ENCODE results near the gene ATG9B.

ATG9B gene

DNA sequence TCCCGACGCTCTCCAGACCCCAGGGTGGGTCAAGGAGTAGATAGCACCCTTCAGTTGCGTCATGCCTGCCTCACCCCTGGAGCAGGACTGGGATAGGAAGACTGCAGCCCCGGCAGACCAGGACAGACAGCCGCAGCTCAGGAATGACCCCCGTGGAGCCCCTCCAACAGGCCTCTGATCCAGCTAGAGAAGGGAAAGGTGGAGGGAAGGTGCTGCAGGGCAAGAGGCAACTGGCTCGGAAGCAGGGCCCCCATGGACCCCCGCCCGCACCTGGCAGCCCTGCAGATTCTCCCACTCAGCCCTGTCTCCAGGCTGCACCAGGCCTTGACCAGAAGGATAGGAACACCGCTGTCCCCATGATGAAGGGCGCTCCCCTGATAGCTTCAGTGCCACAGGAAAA is 53.9 kb downstream of the ATG9B start:
- peaks cover 0 to 18% (median 13%) of the 10 kb centered on the region in 4 experiments for H3K4me1 ChIP-seq (ENCODE audit: control extremely low read depth in 1 of 4, control insufficient read depth in 4 of 4, insufficient read depth in 4 of 4, low read length in 3 of 4)
- no peak overlapping the region for H3K27ac ChIP-seq (ENCODE audit: insufficient read depth in 1 of 2, low read depth in 1 of 2, low read length in 2 of 2, poor library complexity in 1 of 2, severe bottlenecking in 2 of 2)
- 89% methylated on average over 11 of the region's 11 CpGs for WGBS (ENCODE audit: insufficient coverage)
- CTCF ChIA-PET = interaction anchor here (1.3 to 15.2 kb wide), 6 partner anchors 8 to 72 kb away, joined by 3 to 215 read pairs (median 4); no protein-coding TSS in a partner anchor
- H3K36me3 ChIP-seq (ENCODE audit: control insufficient read depth in 4 of 4, insufficient read depth in 4 of 4, low read length in 3 of 4) = no peaks in the 10 kb centered on the region
- peaks cover 0 to 62% (median 31%) of the 10 kb centered on the region in 5 experiments for H3K27me3 ChIP-seq (replicated peaks in 2 of 5; ENCODE audit: control insufficient read depth in 4 of 5, insufficient read depth in 5 of 5, low read length in 4 of 5)
- H3K4me3 ChIP-seq (ENCODE audit: control insufficient read depth in 1 of 7, extremely low read depth in 1 of 7, insufficient read depth in 4 of 7, low read depth in 2 of 7, low read length in 6 of 7) = no peak overlapping the region
- POLR2A ChIA-PET = no interaction called here
- no peak for DNase-seq
- no peaks in the 10 kb centered on the region for H3K9me3 ChIP-seq (ENCODE audit: control extremely low read depth in 1 of 5, control insufficient read depth in 4 of 5, insufficient read depth in 2 of 5, low read depth in 1 of 5, low read length in 4 of 5)

DNA sequence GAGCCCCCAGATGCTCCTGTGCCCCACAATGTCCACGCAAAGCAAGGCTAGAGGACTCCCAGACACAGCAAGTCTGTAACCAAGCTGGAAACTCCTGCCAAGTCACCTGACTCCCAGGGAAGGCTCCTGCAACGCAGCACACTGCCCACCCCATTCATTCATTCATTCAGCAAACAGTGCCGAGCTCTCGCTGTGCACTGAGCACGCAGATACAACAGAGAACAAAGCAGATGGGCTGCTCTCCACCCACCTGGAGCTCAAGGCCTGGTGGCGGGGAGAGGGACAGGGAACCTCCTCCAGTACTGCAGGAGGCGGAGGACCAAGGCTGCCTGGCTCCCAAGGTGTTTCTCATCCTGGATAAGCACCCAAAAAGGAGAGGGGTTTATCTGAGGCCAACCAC is 54.8 kb downstream of the ATG9B start:
- 85% methylated on average over 7 of the region's 7 CpGs for WGBS (ENCODE audit: insufficient coverage)
- ChIA-PET POLR2A (interaction anchor here (0.6 to 1.2 kb wide), 2 partner anchors 10 to 1346 kb away, joined by 3 read pairs; no protein-coding TSS in a partner anchor), CTCF (interaction anchor here (0.7 to 15.2 kb wide), 12 partner anchors 10 to 71 kb away, joined by 3 to 215 read pairs (median 3); no protein-coding TSS in a partner anchor)
- H3K36me3 ChIP-seq (ENCODE audit: control insufficient read depth in 4 of 4, insufficient read depth in 4 of 4, low read length in 3 of 4) = no peaks in the 10 kb centered on the region
- peaks cover 0 to 17% (median 14%) of the 10 kb centered on the region in 4 experiments for H3K4me1 ChIP-seq (ENCODE audit: control extremely low read depth in 1 of 4, control insufficient read depth in 4 of 4, insufficient read depth in 4 of 4, low read length in 3 of 4)
- no peak overlapping the region for H3K4me3 ChIP-seq (ENCODE audit: control insufficient read depth in 1 of 7, extremely low read depth in 1 of 7, insufficient read depth in 4 of 7, low read depth in 2 of 7, low read length in 6 of 7)
- H3K27me3 ChIP-seq (replicated peaks in 2 of 5; ENCODE audit: control insufficient read depth in 4 of 5, insufficient read depth in 5 of 5, low read length in 4 of 5) = peaks cover 0 to 56% (median 28%) of the 10 kb centered on the region in 5 experiments
- no peak overlapping the region for H3K27ac ChIP-seq (ENCODE audit: insufficient read depth in 1 of 2, low read depth in 1 of 2, low read length in 2 of 2, poor library complexity in 1 of 2, severe bottlenecking in 2 of 2)
- no peak for DNase-seq
- no peaks in the 10 kb centered on the region for H3K9me3 ChIP-seq (ENCODE audit: control extremely low read depth in 1 of 5, control insufficient read depth in 4 of 5, insufficient read depth in 2 of 5, low read depth in 1 of 5, low read length in 4 of 5)

- H3K27me3 ChIP-seq (replicated peaks in 2 of 5; ENCODE audit: control insufficient read depth in 4 of 5, insufficient read depth in 5 of 5, low read length in 4 of 5) = peaks cover 0 to 51% (median 25%) of the 10 kb centered on the region in 5 experiments
- POLR2A ChIA-PET = interaction anchor here (0.6 to 1.2 kb wide), 2 partner anchors 10 to 1345 kb away, joined by 3 read pairs; no protein-coding TSS in a partner anchor
- no peak overlapping the region for H3K27ac ChIP-seq (ENCODE audit: insufficient read depth in 1 of 2, low read depth in 1 of 2, low read length in 2 of 2, poor library complexity in 1 of 2, severe bottlenecking in 2 of 2)
- no peak for DNase-seq
- H3K36me3 ChIP-seq (ENCODE audit: control insufficient read depth in 4 of 4, insufficient read depth in 4 of 4, low read length in 3 of 4) = no peaks in the 10 kb centered on the region
- WGBS (ENCODE audit: insufficient coverage) = 63% methylated on average over 13 of the region's 16 CpGs
- H3K4me1 ChIP-seq (ENCODE audit: control extremely low read depth in 1 of 4, control insufficient read depth in 4 of 4, insufficient read depth in 4 of 4, low read length in 3 of 4) = peaks cover 0 to 17% (median 15%) of the 10 kb centered on the region in 4 experiments
- CTCF ChIA-PET = interaction anchor here (0.7 to 15.2 kb wide), 13 partner anchors 9 to 71 kb away, joined by 3 to 215 read pairs (median 3); partner anchors contain the start of gene NOS3
- no peaks in the 10 kb centered on the region for H3K9me3 ChIP-seq (ENCODE audit: control extremely low read depth in 1 of 5, control insufficient read depth in 4 of 5, insufficient read depth in 2 of 5, low read depth in 1 of 5, low read length in 4 of 5)
- no peak overlapping the region for H3K4me3 ChIP-seq (ENCODE audit: control insufficient read depth in 1 of 7, extremely low read depth in 1 of 7, insufficient read depth in 4 of 7, low read depth in 2 of 7, low read length in 6 of 7)
Observed at GRCh38 chr7:150968734-150969372, 55.4 kb downstream of the ATG9B start.

DNA sequence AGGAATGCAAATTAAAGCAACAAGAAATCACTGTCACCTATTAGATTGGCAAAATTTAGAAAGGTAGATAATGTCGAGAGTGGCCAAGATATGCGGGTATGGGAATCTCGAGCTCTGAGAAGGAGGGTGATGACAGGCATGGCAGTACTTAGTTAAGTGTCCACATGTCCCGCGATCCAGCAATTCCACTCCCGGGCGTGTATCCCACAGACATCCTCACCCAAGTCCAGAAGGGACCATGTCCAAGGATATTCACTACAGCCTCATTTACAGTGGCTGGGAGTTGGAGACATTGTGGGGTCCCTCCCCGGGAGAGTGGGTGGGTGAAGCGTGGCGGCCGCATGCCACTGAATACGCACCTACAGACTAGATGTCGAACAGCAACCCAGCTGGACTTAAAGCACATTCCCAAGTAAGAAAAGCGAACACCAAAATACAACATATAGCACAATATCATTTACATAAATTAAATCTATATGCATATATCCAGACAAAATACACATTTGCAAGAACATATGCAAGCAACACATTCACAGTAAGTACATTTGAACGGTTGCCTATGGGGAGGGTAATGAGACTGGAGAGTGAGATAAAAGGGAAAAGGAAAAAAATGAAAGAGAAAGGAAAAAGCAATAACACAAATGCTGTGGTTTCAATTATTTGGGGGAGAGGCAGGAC is 56.1 kb downstream of the ATG9B start:
- CTCF ChIA-PET = interaction anchor here (0.8 to 15.2 kb wide), 6 partner anchors 15 to 70 kb away, joined by 3 to 215 read pairs (median 4); partner anchors contain the start of gene NOS3

GRCh38 chr7:150967349-150967748 is 56.9 kb downstream of the ATG9B start:
- CTCF ChIA-PET = interaction anchor here (8.0 to 15.2 kb wide), 2 partner anchors 16 to 25 kb away, joined by 86 to 215 read pairs; partner anchors contain the start of gene NOS3
- H3K27me3 ChIP-seq (replicated peaks in 2 of 5; ENCODE audit: control insufficient read depth in 4 of 5, insufficient read depth in 5 of 5, low read length in 4 of 5) = peaks cover 0 to 36% (median 20%) of the 10 kb centered on the region in 5 experiments
- POLR2A ChIA-PET = no interaction called here

More for the DNA sequence above, 56.1 kb downstream of the ATG9B start:
- H3K9me3 ChIP-seq (ENCODE audit: control extremely low read depth in 1 of 5, control insufficient read depth in 4 of 5, insufficient read depth in 2 of 5, low read depth in 1 of 5, low read length in 4 of 5) = no peaks in the 10 kb centered on the region
- POLR2A ChIA-PET = interaction anchor here (1.2 kb wide), 1 partner anchor 9 kb away, joined by 3 read pairs; no protein-coding TSS in a partner anchor
- 88% methylated on average over 4 of the region's 15 CpGs for WGBS (ENCODE audit: insufficient coverage)
- no peaks in the 10 kb centered on the region for H3K36me3 ChIP-seq (ENCODE audit: control insufficient read depth in 4 of 4, insufficient read depth in 4 of 4, low read length in 3 of 4)
- no peak overlapping the region for H3K4me3 ChIP-seq (ENCODE audit: control insufficient read depth in 1 of 7, extremely low read depth in 1 of 7, insufficient read depth in 4 of 7, low read depth in 2 of 7, low read length in 6 of 7)
- no peak overlapping the region for H3K27ac ChIP-seq (ENCODE audit: insufficient read depth in 1 of 2, low read depth in 1 of 2, low read length in 2 of 2, poor library complexity in 1 of 2, severe bottlenecking in 2 of 2)
- H3K4me1 ChIP-seq (ENCODE audit: control extremely low read depth in 1 of 4, control insufficient read depth in 4 of 4, insufficient read depth in 4 of 4, low read length in 3 of 4) = peaks cover 0 to 16% (median 13%) of the 10 kb centered on the region in 4 experiments
- no peak for DNase-seq
- H3K27me3 ChIP-seq (replicated peaks in 2 of 5; ENCODE audit: control insufficient read depth in 4 of 5, insufficient read depth in 5 of 5, low read length in 4 of 5) = peaks cover 0 to 45% (median 19%) of the 10 kb centered on the region in 5 experiments

DNA sequence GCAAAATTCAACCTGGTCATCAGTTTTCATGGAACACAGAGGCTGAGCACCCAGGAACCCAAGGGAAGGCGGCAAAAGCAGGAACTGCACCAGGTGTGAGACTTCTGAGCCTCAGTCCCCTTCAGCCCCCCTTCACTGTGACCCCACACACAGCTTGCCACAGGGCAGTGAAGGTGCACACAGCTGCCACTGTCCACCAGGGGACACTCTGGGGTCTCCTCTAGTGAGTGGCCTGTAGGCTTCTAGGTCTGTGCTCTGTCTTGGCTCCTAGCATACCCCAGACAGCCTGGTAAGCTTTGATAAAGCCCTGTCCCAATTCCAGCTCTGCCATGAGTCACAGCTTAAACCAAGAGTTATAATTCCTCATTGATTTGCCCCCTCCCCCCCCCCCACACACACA is 58.3 kb downstream of the ATG9B start:
- Histone ChIP-seq H3K27me3 (replicated peaks in 2 of 5; ENCODE audit: control insufficient read depth in 4 of 5, insufficient read depth in 5 of 5, low read length in 4 of 5) (peaks cover 0 to 30% (median 19%) of the 10 kb centered on the region in 5 experiments), H3K36me3 (ENCODE audit: control insufficient read depth in 4 of 4, insufficient read depth in 4 of 4, low read length in 3 of 4) (no peaks in the 10 kb centered on the region), H3K4me3 (ENCODE audit: control insufficient read depth in 1 of 7, extremely low read depth in 1 of 7, insufficient read depth in 4 of 7, low read depth in 2 of 7, low read length in 6 of 7) (no peak overlapping the region), H3K9me3 (ENCODE audit: control extremely low read depth in 1 of 5, control insufficient read depth in 4 of 5, insufficient read depth in 2 of 5, low read depth in 1 of 5, low read length in 4 of 5) (no peaks in the 10 kb centered on the region), H3K4me1 (ENCODE audit: control extremely low read depth in 1 of 4, control insufficient read depth in 4 of 4, insufficient read depth in 4 of 4, low read length in 3 of 4) (peaks cover 0 to 30% (median 26%) of the 10 kb centered on the region in 4 experiments), H3K27ac (ENCODE audit: insufficient read depth in 1 of 2, low read depth in 1 of 2, low read length in 2 of 2, poor library complexity in 1 of 2, severe bottlenecking in 2 of 2) (no peak overlapping the region)
- POLR2A ChIA-PET = no interaction called here
- CTCF ChIA-PET = interaction anchor here (1.3 to 15.2 kb wide), 6 partner anchors 9 to 145 kb away, joined by 4 to 215 read pairs (median 8); partner anchors contain the start of gene NOS3
- no peak for DNase-seq
- WGBS (ENCODE audit: insufficient coverage) = 100% methylated on average over 1 of the region's 1 CpG

More at GRCh38 chr7:150967349-150967748, 56.9 kb downstream of the ATG9B start:
- WGBS (ENCODE audit: insufficient coverage) = 81% methylated on average over 4 of the region's 6 CpGs
- no peak for DNase-seq
- no peak overlapping the region for H3K27ac ChIP-seq (ENCODE audit: insufficient read depth in 1 of 2, low read depth in 1 of 2, low read length in 2 of 2, poor library complexity in 1 of 2, severe bottlenecking in 2 of 2)
- no peaks in the 10 kb centered on the region for H3K36me3 ChIP-seq (ENCODE audit: control insufficient read depth in 4 of 4, insufficient read depth in 4 of 4, low read length in 3 of 4)
- H3K4me3 ChIP-seq (ENCODE audit: control insufficient read depth in 1 of 7, extremely low read depth in 1 of 7, insufficient read depth in 4 of 7, low read depth in 2 of 7, low read length in 6 of 7) = no peak overlapping the region
- H3K9me3 ChIP-seq (ENCODE audit: control extremely low read depth in 1 of 5, control insufficient read depth in 4 of 5, insufficient read depth in 2 of 5, low read depth in 1 of 5, low read length in 4 of 5) = no peaks in the 10 kb centered on the region
- H3K4me1 ChIP-seq (ENCODE audit: control extremely low read depth in 1 of 4, control insufficient read depth in 4 of 4, insufficient read depth in 4 of 4, low read length in 3 of 4) = peaks cover 0 to 22% (median 20%) of the 10 kb centered on the region in 4 experiments
